ENCODE measurements around the gene TOX3. TPM values are rescaled to one million over a fixed set of nuclear protein-coding genes. Genes with fewer than 3 reads are reported as not detected.

TOX3 gene
- polyA plus RNA-seq, 1 donor from 2014 or later, result 2.3 TPM

DNA sequence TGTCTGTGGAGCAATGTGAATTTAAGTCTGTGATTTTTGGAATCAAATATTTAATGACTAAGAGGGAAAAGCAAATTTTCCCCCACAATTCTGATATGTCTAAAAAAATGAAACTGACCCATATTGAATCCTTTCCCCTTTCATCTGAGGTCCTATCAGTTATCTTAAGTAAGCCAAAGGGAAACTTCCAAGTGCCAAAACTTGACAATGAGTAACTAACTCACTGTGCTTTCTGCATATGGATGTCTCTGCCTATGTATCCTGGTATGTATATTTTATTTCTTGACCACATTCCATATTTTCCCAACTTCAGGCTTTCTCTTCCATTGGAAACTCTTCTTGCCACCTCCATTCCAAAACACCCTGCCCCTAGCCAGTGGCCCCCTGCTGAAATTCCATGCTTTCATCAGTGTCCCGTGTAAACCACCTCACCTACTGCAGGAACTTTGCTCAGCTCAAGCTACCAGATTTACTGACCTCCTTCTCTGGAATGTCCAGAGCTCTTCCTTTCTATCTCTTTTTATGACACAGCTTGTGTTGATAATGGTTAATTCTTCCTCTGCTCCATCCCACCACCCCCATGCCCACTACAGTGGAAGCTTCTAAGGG lies 59.0 kb downstream of the TOX3 start:
- Histone ChIP-seq H3K79me2 (replicated peaks; ENCODE audit: insufficient read depth, low read length) (peaks cover 78% of the 10 kb centered on the region), H3K4me3 (ENCODE audit: low read length) (no peak overlapping the region), H3K36me3 (ENCODE audit: insufficient read depth, low read length) (no peaks in the 10 kb centered on the region), H3K9me3 (ENCODE audit: low read length) (no peaks in the 10 kb centered on the region), H4K20me1 (ENCODE audit: insufficient read depth) (no peaks in the 10 kb centered on the region), H3K9ac (ENCODE audit: low read length) (no peak overlapping the region), H3F3A (ENCODE audit: insufficient read depth, low read length, poor library complexity, severe bottlenecking) (no peaks in the 10 kb centered on the region), H3K4me2 (ENCODE audit: low read length) (no peak overlapping the region), H3K27me3 (ENCODE audit: insufficient read depth, low read depth, low read length) (no peaks in the 10 kb centered on the region), H3K27ac (ENCODE audit: low read length) (no peak overlapping the region), H2AFZ (ENCODE audit: low read depth, low read length) (no peak overlapping the region), H3K9me2 (ENCODE audit: insufficient read depth, low read length) (no peaks in the 10 kb centered on the region)
- TF ChIP-seq EZH2 (IDR thresholded peaks at IDR 0.05; ENCODE audit: borderline replicate concordance, insufficient read depth, low read length, poor library complexity, severe bottlenecking) (no peak), CTCF (IDR thresholded peaks at IDR 0.05; ENCODE audit: poor library complexity, severe bottlenecking) (no peak), EP300 (conservative IDR thresholded peaks at IDR 0.05; ENCODE audit: poor library complexity, severe bottlenecking) (no peak), SMC3 (conservative IDR thresholded peaks at IDR 0.05; ENCODE audit: poor library complexity) (no peak), TAF1 (IDR thresholded peaks at IDR 0.05; ENCODE audit: low read depth) (no peak), POLR2AphosphoS5 (IDR thresholded peaks at IDR 0.05) (no peak), RAD21 (conservative IDR thresholded peaks at IDR 0.05) (no peak), MXI1 (conservative IDR thresholded peaks at IDR 0.05; ENCODE audit: poor library complexity, severe bottlenecking) (no peak)
- TF ChIP-seq, protein P1, sequence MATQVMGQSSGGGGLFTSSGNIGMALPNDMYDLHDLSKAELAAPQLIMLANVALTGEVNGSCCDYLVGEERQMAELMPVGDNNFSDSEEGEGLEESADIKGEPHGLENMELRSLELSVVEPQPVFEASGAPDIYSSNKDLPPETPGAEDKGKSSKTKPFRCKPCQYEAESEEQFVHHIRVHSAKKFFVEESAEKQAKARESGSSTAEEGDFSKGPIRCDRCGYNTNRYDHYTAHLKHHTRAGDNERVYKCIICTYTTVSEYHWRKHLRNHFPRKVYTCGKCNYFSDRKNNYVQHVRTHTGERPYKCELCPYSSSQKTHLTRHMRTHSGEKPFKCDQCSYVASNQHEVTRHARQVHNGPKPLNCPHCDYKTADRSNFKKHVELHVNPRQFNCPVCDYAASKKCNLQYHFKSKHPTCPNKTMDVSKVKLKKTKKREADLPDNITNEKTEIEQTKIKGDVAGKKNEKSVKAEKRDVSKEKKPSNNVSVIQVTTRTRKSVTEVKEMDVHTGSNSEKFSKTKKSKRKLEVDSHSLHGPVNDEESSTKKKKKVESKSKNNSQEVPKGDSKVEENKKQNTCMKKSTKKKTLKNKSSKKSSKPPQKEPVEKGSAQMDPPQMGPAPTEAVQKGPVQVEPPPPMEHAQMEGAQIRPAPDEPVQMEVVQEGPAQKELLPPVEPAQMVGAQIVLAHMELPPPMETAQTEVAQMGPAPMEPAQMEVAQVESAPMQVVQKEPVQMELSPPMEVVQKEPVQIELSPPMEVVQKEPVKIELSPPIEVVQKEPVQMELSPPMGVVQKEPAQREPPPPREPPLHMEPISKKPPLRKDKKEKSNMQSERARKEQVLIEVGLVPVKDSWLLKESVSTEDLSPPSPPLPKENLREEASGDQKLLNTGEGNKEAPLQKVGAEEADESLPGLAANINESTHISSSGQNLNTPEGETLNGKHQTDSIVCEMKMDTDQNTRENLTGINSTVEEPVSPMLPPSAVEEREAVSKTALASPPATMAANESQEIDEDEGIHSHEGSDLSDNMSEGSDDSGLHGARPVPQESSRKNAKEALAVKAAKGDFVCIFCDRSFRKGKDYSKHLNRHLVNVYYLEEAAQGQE (IDR thresholded peaks at IDR 0.05; ENCODE audit: borderline replicate concordance), result no peak

GRCh38 chr16:52480237-52480636 lies 66.7 kb downstream of the TOX3 start:
- Histone ChIP-seq H3K27me3 (ENCODE audit: insufficient read depth, low read depth, low read length) (no peaks in the 10 kb centered on the region), H3K9me2 (ENCODE audit: insufficient read depth, low read length) (no peaks in the 10 kb centered on the region), H3K4me3 (ENCODE audit: low read length) (no peak overlapping the region), H3K27ac (ENCODE audit: low read length) (no peak overlapping the region), H3K36me3 (ENCODE audit: insufficient read depth, low read length) (no peaks in the 10 kb centered on the region), H3K4me2 (ENCODE audit: low read length) (no peak overlapping the region), H3K9me3 (ENCODE audit: low read length) (no peaks in the 10 kb centered on the region), H3F3A (ENCODE audit: insufficient read depth, low read length, poor library complexity, severe bottlenecking) (no peaks in the 10 kb centered on the region), H3K9ac (ENCODE audit: low read length) (no peak overlapping the region), H2AFZ (ENCODE audit: low read depth, low read length) (no peak overlapping the region), H4K20me1 (ENCODE audit: insufficient read depth) (no peaks in the 10 kb centered on the region), H3K79me2 (replicated peaks; ENCODE audit: insufficient read depth, low read length) (peaks cover 90% of the 10 kb centered on the region)
- TF ChIP-seq EP300 (conservative IDR thresholded peaks at IDR 0.05; ENCODE audit: poor library complexity, severe bottlenecking), result no peak
